GM23248 (cell line): ENCODE data around the gene NR3C1.

ENCODE experiments used
- EZH2 ChIP-seq: fragments of 200-600 bp; sonication (generic); IDR thresholded peaks from 2 replicates; pipeline ENCODE4 v1.6.1; 2018; ENCODE audit warnings: antibody characterized with exemption, mild to moderate bottlenecking; ENCODE audit not compliant: insufficient read depth, poor library complexity, severe bottlenecking
- EZH2phosphoT487 ChIP-seq: fragments of 200-600 bp; sonication (generic); IDR thresholded peaks from 2 replicates; pipeline ENCODE4 v1.6.1; 2018; ENCODE audit warnings: antibody characterized with exemption, moderate library complexity, mild to moderate bottlenecking, low read depth; ENCODE audit not compliant: insufficient read depth

- no peak for TF ChIP-seq EZH2
- no peak for TF ChIP-seq EZH2phosphoT487
These were observed 25.4 kb upstream of the NR3C1 start for GRCh38 chr5:143428738-143429420.
